Measurements from ENCODE around the gene DPP7. TPM values are rescaled to one million over a fixed set of nuclear protein-coding genes. Genes with fewer than 3 reads are reported as not detected.
A peak's percentile ranks its signal among the peaks of the same experiment; 100 is the strongest.

DPP7 gene
- total RNA-seq, 2 experiments from 2014 or later: 154 to 182 TPM

DNA sequence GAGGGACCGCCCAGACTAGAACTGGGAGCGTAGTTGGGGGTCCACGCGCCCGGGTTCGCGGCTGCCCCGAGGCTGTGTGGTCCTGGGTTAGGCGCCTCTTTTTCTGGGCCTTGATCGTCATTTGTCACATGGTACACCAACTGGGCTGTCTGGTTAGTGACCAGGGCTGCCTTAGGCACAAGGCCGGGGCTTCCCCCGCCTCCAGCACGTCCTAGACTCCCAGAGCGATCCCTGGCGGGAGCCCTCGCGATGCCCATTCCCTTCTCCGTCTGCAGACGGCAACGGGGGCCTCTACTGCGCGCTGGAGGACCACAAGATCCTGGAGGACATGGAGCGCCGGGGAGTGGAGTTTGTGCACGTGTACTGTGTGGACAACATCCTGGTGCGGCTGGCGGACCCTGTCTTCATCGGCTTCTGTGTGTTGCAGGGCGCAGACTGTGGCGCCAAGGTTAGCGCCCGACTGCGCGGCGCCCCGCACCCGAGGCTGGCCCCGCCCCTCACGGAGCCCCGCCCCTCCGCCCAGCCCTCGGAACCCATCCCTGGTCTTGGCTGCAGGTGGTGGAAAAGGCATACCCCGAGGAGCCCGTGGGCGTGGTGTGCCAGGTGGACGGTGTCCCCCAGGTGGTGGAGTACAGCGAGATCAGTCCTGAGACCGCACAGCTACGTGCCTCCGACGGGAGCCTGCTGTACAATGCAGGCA, 35.7 kb downstream of the DPP7 start:
- CTCF ChIA-PET (ENCODE audit: unreplicated experiment): no interaction called here
- Histone ChIP-seq H3K27ac (ENCODE audit: low read depth, low read length, poor library complexity, severe bottlenecking) (no peak overlapping the region), H3K4me2 (ENCODE audit: low read length) (no peak overlapping the region; the same call in 1 of the 2 replicates), H3K4me1 (ENCODE audit: insufficient read depth, low read length, poor library complexity, severe bottlenecking) (peaks cover 18% of the 10 kb centered on the region), H4K20me1 (ENCODE audit: insufficient read depth, low read length) (no peaks in the 10 kb centered on the region), H3K9me2 (ENCODE audit: insufficient read depth, low read length) (no peaks in the 10 kb centered on the region), H3K36me3 (ENCODE audit: insufficient read depth, low read length) (no peaks in the 10 kb centered on the region), H3K79me2 (ENCODE audit: insufficient read depth, low read depth, low read length) (no peaks in the 10 kb centered on the region), H3K4me3 (ENCODE audit: low read depth, low read length, poor library complexity, severe bottlenecking) (no peak overlapping the region), H3K9me3 (ENCODE audit: low read length) (no peaks in the 10 kb centered on the region), H2AFZ (ENCODE audit: low read length) (no peak overlapping the region)
- POLR2A ChIA-PET: no interaction called here
- intact Hi-C loops (cut with micrococcal nuclease; ENCODE audit: unreplicated experiment): no loop called here
- TF ChIP-seq, protein P1, sequence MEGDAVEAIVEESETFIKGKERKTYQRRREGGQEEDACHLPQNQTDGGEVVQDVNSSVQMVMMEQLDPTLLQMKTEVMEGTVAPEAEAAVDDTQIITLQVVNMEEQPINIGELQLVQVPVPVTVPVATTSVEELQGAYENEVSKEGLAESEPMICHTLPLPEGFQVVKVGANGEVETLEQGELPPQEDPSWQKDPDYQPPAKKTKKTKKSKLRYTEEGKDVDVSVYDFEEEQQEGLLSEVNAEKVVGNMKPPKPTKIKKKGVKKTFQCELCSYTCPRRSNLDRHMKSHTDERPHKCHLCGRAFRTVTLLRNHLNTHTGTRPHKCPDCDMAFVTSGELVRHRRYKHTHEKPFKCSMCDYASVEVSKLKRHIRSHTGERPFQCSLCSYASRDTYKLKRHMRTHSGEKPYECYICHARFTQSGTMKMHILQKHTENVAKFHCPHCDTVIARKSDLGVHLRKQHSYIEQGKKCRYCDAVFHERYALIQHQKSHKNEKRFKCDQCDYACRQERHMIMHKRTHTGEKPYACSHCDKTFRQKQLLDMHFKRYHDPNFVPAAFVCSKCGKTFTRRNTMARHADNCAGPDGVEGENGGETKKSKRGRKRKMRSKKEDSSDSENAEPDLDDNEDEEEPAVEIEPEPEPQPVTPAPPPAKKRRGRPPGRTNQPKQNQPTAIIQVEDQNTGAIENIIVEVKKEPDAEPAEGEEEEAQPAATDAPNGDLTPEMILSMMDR (conservative IDR thresholded peaks at IDR 0.05; ENCODE audit: low read length): no peak
- TF ChIP-seq EZH2phosphoT487 (IDR thresholded peaks at IDR 0.05; ENCODE audit: borderline replicate concordance, low read depth, low read length): no peak
- DNase-seq (ENCODE audit: low spot score): no peak
- BruUV-seq (replicated peaks): no TSS peak

DNA sequence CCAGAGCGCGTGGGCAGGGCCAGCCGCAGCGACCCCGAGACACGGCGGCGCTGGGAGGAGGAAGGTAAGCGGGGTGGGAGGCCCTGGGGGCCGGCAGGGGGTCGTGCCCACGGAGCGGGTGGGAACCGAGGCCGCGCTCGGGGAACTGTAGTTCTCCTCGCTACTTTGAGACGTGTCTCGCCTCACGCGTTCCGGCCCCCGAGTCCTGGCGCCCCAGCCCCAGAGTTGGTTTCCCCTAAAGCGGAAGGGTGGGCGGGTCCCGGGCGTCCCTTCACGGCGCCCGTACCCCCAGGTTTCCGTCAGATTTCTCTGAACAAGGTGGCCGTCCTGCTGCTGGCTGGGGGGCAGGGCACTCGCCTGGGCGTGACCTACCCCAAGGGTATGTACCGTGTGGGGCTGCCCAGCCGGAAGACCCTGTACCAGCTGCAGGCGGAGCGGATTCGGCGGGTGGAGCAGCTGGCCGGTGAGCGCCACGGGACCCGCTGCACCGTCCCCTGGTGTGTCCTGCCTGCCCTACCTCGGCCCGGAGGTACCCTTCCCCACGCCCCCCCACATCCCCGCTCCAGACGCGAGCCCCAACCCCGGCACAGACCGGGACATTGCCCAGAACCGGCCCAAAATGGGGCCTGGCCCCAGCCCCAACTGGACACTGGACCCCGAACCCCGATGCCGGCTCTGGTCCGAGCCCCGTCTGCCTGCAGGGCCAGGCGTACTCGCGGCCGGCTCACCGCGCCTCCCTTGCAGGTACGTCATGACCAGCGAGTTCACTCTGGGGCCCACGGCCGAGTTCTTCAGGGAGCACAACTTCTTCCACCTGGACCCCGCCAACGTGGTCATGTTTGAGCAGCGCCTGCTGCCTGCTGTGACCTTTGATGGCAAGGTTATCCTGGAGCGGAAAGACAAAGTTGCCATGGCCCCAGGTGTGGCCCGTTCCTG, 36.5 kb downstream of the DPP7 start:
- Histone ChIP-seq H3K9me3 (ENCODE audit: low read length) (no peaks in the 10 kb centered on the region), H3K9me2 (ENCODE audit: insufficient read depth, low read length) (no peaks in the 10 kb centered on the region), H3K36me3 (ENCODE audit: insufficient read depth, low read length) (no peaks in the 10 kb centered on the region), H3K79me2 (ENCODE audit: insufficient read depth, low read depth, low read length) (no peaks in the 10 kb centered on the region), H3K4me3 (ENCODE audit: low read depth, low read length, poor library complexity, severe bottlenecking) (peak overlapping the region; percentile 72), H4K20me1 (ENCODE audit: insufficient read depth, low read length) (no peaks in the 10 kb centered on the region), H2AFZ (ENCODE audit: low read length) (no peak overlapping the region), H3K4me2 (ENCODE audit: low read length) (peak overlapping the region; percentile 69), H3K27ac (ENCODE audit: low read depth, low read length, poor library complexity, severe bottlenecking) (no peak overlapping the region), H3K4me1 (ENCODE audit: insufficient read depth, low read length, poor library complexity, severe bottlenecking) (peaks cover 18% of the 10 kb centered on the region)
- ChIA-PET CTCF (ENCODE audit: unreplicated experiment) (interaction anchor here (0.8 kb wide), 1 partner anchor 10 kb away, joined by 4 read pairs; no protein-coding TSS in a partner anchor), POLR2A (interaction anchor here (2.0 kb wide), 1 partner anchor 9 kb away, joined by 7 read pairs; the partner anchor contains the start of gene MAN1B1)
- DNase-seq (ENCODE audit: low spot score): peak; percentile 42
- intact Hi-C loops (cut with micrococcal nuclease; ENCODE audit: unreplicated experiment): no loop called here
- TF ChIP-seq, protein P1 (conservative IDR thresholded peaks at IDR 0.05; ENCODE audit: low read length): no peak
- TF ChIP-seq EZH2phosphoT487 (IDR thresholded peaks at IDR 0.05; ENCODE audit: borderline replicate concordance, low read depth, low read length): no peak
- BruUV-seq (replicated peaks): no TSS peak

Data from OCI-LY7 (cell line).